H9 (cell line): Measurements from ENCODE around the gene PTPN13. TPM values are rescaled to one million over a fixed set of nuclear protein-coding genes. Genes with fewer than 3 reads are reported as not detected.
A peak's percentile ranks its signal among the peaks of the same experiment; 100 is the strongest.

Experiments
- DNase-seq: peaks from one replicate; pipeline ENCODE4 v3.0.0-alpha.2; 2017
- H2AFZ ChIP-seq: one replicate; pipeline ENCODE4 v1.6.1; 2013; ENCODE audit warnings: mild to moderate bottlenecking, low read length, control low read depth, moderate library complexity
- H2AK5ac ChIP-seq: 2 replicates; pipeline ENCODE4 v1.6.1; 2013; ENCODE audit warnings: low read length, control low read depth, mixed read lengths; ENCODE audit not compliant: insufficient read length
- H2BK120ac ChIP-seq: one replicate; pipeline ENCODE4 v1.6.1; 2013; ENCODE audit warnings: low read depth, mild to moderate bottlenecking, low read length, control low read depth, inconsistent platforms; ENCODE audit not compliant: poor library complexity, severe bottlenecking
- H2BK12ac ChIP-seq: 2 replicates; pipeline ENCODE4 v1.6.1; 2013; ENCODE audit warnings: low read length, control low read depth, mixed read lengths, low read depth; ENCODE audit not compliant: insufficient read length
- H2BK15ac ChIP-seq: 2 replicates; pipeline ENCODE4 v1.6.1; 2013; ENCODE audit warnings: low read depth, low read length, control low read depth
- H2BK20ac ChIP-seq: one replicate; pipeline ENCODE4 v1.6.1; 2013; ENCODE audit warnings: low read depth, mild to moderate bottlenecking, low read length, control low read depth, inconsistent platforms; ENCODE audit not compliant: poor library complexity, severe bottlenecking
- H2BK5ac ChIP-seq: 2 replicates; pipeline ENCODE4 v1.6.1; 2013; ENCODE audit warnings: low read length, control low read depth, mixed read lengths; ENCODE audit not compliant: insufficient read length
- H3K14ac ChIP-seq: 2 replicates; pipeline ENCODE4 v1.6.1; 2013; ENCODE audit warnings: low read length, control low read depth; ENCODE audit not compliant: insufficient read depth
- H3K18ac ChIP-seq: 2 replicates; pipeline ENCODE4 v1.6.1; 2013; ENCODE audit warnings: low read depth, mild to moderate bottlenecking, mixed read lengths, low read length, control low read depth; ENCODE audit not compliant: insufficient read length
- H3K23ac ChIP-seq: 2 replicates; pipeline ENCODE4 v1.6.1; 2013; ENCODE audit warnings: low read length, control low read depth, mixed read lengths, low read depth; ENCODE audit not compliant: insufficient read length
- H3K23me2 ChIP-seq: 2 replicates; pipeline ENCODE4 v1.6.1; 2013; ENCODE audit warnings: low read depth, mild to moderate bottlenecking, mixed read lengths, low read length, control low read depth; ENCODE audit not compliant: insufficient read length, poor library complexity, severe bottlenecking
- H3K27ac ChIP-seq: 2 replicates; pipeline ENCODE4 v1.5.1; 2013; ENCODE audit warnings: low read length, control low read depth, mixed read lengths, low read depth; ENCODE audit not compliant: insufficient read length
- H3K27me3 ChIP-seq: 2 replicates; pipeline ENCODE4 v1.6.1; 2013; ENCODE audit warnings: low read length, control low read depth, inconsistent platforms; ENCODE audit not compliant: insufficient read depth
- H3K4ac ChIP-seq: 2 replicates; pipeline ENCODE4 v1.6.1; 2013; ENCODE audit warnings: low read depth, mild to moderate bottlenecking, control low read depth, inconsistent platforms, low read length, moderate library complexity
- H3K4me1 ChIP-seq: 2 replicates; pipeline ENCODE4 v1.6.1; 2013; ENCODE audit warnings: low read length, control low read depth, inconsistent platforms; ENCODE audit not compliant: insufficient read depth
- H3K4me2 ChIP-seq: 2 replicates; pipeline ENCODE4 v1.6.1; 2013; ENCODE audit warnings: low read length, control low read depth, mixed read lengths; ENCODE audit not compliant: insufficient read length, insufficient read depth
- H3K56ac ChIP-seq: 2 replicates; pipeline ENCODE4 v1.6.1; 2013; ENCODE audit warnings: low read depth, mild to moderate bottlenecking, mixed read lengths, low read length, control low read depth; ENCODE audit not compliant: insufficient read length
- H3K79me1 ChIP-seq: 2 replicates; pipeline ENCODE4 v1.6.1; 2013; ENCODE audit warnings: low read depth, mild to moderate bottlenecking, moderate library complexity, low read length, control low read depth, inconsistent platforms; ENCODE audit not compliant: insufficient read depth, poor library complexity, severe bottlenecking
- H3K79me2 ChIP-seq: 2 replicates; pipeline ENCODE4 v1.6.1; 2013; ENCODE audit warnings: low read length, control low read depth, inconsistent platforms; ENCODE audit not compliant: insufficient read depth
- H3K9ac ChIP-seq: 2 replicates; pipeline ENCODE4 v1.6.1; 2013; ENCODE audit warnings: low read length, control low read depth, mixed read lengths; ENCODE audit not compliant: insufficient read length; ENCODE audit errors: extremely low read depth
- H3K9me3 ChIP-seq: one replicate; pipeline ENCODE4 v1.6.1; 2013; ENCODE audit warnings: low read depth, low read length, inconsistent platforms; ENCODE audit not compliant: control insufficient read depth
- H3T11ph ChIP-seq: one replicate; pipeline ENCODE4 v1.6.1; 2013; ENCODE audit warnings: mild to moderate bottlenecking, low read length, control low read depth, inconsistent platforms
- H4K20me1 ChIP-seq: one replicate; pipeline ENCODE4 v1.6.1; 2013; ENCODE audit not compliant: control insufficient read depth, insufficient read length, insufficient read depth
- H4K5ac ChIP-seq: 2 replicates; pipeline ENCODE4 v1.6.1; 2013; ENCODE audit warnings: low read depth, mild to moderate bottlenecking, mixed read lengths, low read length, control low read depth; ENCODE audit not compliant: insufficient read length
- H4K8ac ChIP-seq: replicated peaks from 2 replicates; pipeline ENCODE4 v1.6.1; 2013; ENCODE audit warnings: low read length, control low read depth, mixed read lengths, low read depth; ENCODE audit not compliant: insufficient read length
- H4K91ac ChIP-seq: 2 replicates; pipeline ENCODE4 v1.6.1; 2013; ENCODE audit warnings: low read depth, mild to moderate bottlenecking, moderate library complexity, mixed read lengths, low read length, control low read depth; ENCODE audit not compliant: insufficient read length
- H3K27ac Mint-ChIP-seq, 3 experiments: 2 replicates in 2 of 3; 3 replicates in 1 of 3; pipeline ENCODE4 v1.8.0; 2020 to 2021; ENCODE audit warnings: mixed read lengths in 3 of 3, mild to moderate bottlenecking in 1 of 3, moderate library complexity in 1 of 3
- H3K27me3 Mint-ChIP-seq: 2 replicates; pipeline ENCODE4 v1.8.0; 2021; ENCODE audit warnings: low read depth, mild to moderate bottlenecking, moderate library complexity, mixed read lengths
- H3K36me3 Mint-ChIP-seq, 3 experiments: 2 replicates in 2 of 3; 3 replicates in 1 of 3; pipeline ENCODE4 v1.8.0; 2020 to 2021; ENCODE audit warnings: low read depth in 3 of 3, mixed read lengths in 3 of 3; ENCODE audit not compliant: insufficient read depth in 1 of 3
- H3K4me1 Mint-ChIP-seq, 2 experiments: 2 replicates each; pipeline ENCODE4 v1.8.0; 2020; ENCODE audit warnings: mixed read lengths in 2 of 2
- H3K4me3 Mint-ChIP-seq, 2 experiments: 2 replicates in 1 of 2; 3 replicates in 1 of 2; pipeline ENCODE4 v1.8.0; 2020 to 2021; ENCODE audit warnings: mild to moderate bottlenecking in 2 of 2, mixed read lengths in 2 of 2, moderate library complexity in 1 of 2
- H3K9me3 Mint-ChIP-seq, 2 experiments: 2 replicates in 1 of 2; 3 replicates in 1 of 2; pipeline ENCODE4 v1.8.0; 2020; ENCODE audit warnings: mild to moderate bottlenecking in 2 of 2, mixed read lengths in 2 of 2, moderate library complexity in 1 of 2
- WGBS: extraction: QIAGEN DNeasy Blood & Tissue Kit; methylation state at CpG from one replicate; pipeline ENCODE4 v1.1.7; 2013; ENCODE audit warnings: missing lambda C conversion rate, low lambda C conversion rate, mixed read lengths; ENCODE audit not compliant: insufficient read length; ENCODE audit errors: extremely low coverage; 5-methylcytosine and 5-hydroxymethylcytosine counted together
- total RNA-seq: library from RNA; stranded (reverse); gene quantifications from 2 replicates; pipeline ENCODE4 v1.2.1, GENCODE V29; 2021
- TF ChIP-seq, protein P1 (sequence below): fragments of 200-600 bp; sonication (generic); conservative IDR thresholded peaks from 3 replicates; pipeline ENCODE4 v1.8.0; 2021; ENCODE audit warnings: antibody characterized with exemption, mild to moderate bottlenecking

Gene PTPN13
- total RNA-seq, 1 experiment from 2014 or later = 34.9 TPM

DNA sequence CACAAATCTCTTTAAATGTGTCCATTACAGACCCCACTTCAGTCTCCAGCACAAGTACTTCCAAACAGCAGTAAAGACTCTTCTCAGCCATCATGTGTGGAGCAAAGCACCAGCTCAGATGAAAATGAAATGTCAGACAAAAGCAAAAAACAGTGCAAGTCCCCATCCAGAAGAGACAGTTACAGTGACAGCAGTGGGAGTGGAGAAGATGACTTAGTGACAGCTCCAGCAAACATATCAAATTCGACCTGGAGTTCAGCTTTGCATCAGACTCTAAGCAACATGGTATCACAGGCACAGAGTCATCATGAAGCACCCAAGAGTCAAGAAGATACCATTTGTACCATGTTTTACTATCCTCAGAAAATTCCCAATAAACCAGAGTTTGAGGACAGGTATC lies 177.0 kb downstream of the PTPN13 start:
- H3K4me2 ChIP-seq = no peak overlapping the region
- H3K27me3 Mint-ChIP-seq = no peaks in the 10 kb centered on the region
- H2AFZ ChIP-seq = no peak overlapping the region
- no peak for DNase-seq
- H4K5ac ChIP-seq = no peak overlapping the region
- peak overlapping the region; percentile 61 for H3K27ac ChIP-seq
- H3K23ac ChIP-seq = no peak overlapping the region
- H3K79me1 ChIP-seq = no peaks in the 10 kb centered on the region
- no peak overlapping the region for H3K56ac ChIP-seq
- WGBS = no CpG with 5 or more reads among the region's 1 CpG
- H3K4ac ChIP-seq = no peak overlapping the region
- no peak overlapping the region for H3T11ph ChIP-seq
- no peaks in the 10 kb centered on the region for H3K9me3 ChIP-seq
- H4K20me1 ChIP-seq = no peaks in the 10 kb centered on the region
- H2BK12ac ChIP-seq = no peak overlapping the region
- H2BK15ac ChIP-seq = no peak overlapping the region
- H3K18ac ChIP-seq = no peak overlapping the region
- no peaks in the 10 kb centered on the region for H3K27me3 ChIP-seq
- H3K9me3 Mint-ChIP-seq = no peaks in the 10 kb centered on the region
- H4K91ac ChIP-seq = no peak overlapping the region
- H2BK20ac ChIP-seq = no peak overlapping the region
- H3K36me3 Mint-ChIP-seq = peaks cover 21 to 58% (median 51%) of the 10 kb centered on the region in 3 experiments; a peak in 6 of 7 replicates
- H4K8ac ChIP-seq = no peak overlapping the region
- no peaks in the 10 kb centered on the region for H3K4me1 ChIP-seq
- no peaks in the 10 kb centered on the region for H3K23me2 ChIP-seq
- H2BK120ac ChIP-seq = no peak overlapping the region
- TF ChIP-seq, protein P1, sequence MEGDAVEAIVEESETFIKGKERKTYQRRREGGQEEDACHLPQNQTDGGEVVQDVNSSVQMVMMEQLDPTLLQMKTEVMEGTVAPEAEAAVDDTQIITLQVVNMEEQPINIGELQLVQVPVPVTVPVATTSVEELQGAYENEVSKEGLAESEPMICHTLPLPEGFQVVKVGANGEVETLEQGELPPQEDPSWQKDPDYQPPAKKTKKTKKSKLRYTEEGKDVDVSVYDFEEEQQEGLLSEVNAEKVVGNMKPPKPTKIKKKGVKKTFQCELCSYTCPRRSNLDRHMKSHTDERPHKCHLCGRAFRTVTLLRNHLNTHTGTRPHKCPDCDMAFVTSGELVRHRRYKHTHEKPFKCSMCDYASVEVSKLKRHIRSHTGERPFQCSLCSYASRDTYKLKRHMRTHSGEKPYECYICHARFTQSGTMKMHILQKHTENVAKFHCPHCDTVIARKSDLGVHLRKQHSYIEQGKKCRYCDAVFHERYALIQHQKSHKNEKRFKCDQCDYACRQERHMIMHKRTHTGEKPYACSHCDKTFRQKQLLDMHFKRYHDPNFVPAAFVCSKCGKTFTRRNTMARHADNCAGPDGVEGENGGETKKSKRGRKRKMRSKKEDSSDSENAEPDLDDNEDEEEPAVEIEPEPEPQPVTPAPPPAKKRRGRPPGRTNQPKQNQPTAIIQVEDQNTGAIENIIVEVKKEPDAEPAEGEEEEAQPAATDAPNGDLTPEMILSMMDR = no peak
- no peak overlapping the region for H3K14ac ChIP-seq
- H2AK5ac ChIP-seq = no peak overlapping the region
- H3K4me1 Mint-ChIP-seq = peaks cover 0 to 3% of the 10 kb centered on the region in 2 experiments; a peak in 2 of 4 replicates
- no peak overlapping the region for H3K9ac ChIP-seq
- no peak overlapping the region for H2BK5ac ChIP-seq
- H3K4me3 Mint-ChIP-seq = no peak overlapping the region
- no peaks in the 10 kb centered on the region for H3K79me2 ChIP-seq
- no peak overlapping the region for H3K27ac Mint-ChIP-seq
